ENCODE data around the gene LSS. TPM values are rescaled to one million over a fixed set of nuclear protein-coding genes. Genes with fewer than 3 reads are reported as not detected.
"Not testable (repeated sequence)": the region's sequence is repeated elsewhere in the genome, so short reads cannot be mapped to it uniquely, and the experiment has no call there.

LSS gene
- polyA plus RNA-seq, 3 donors = 22.8 to 33.3 (median 29.7) TPM

GRCh38 chr21:46188226-46189212, 40.1 kb downstream of the LSS start:
- DNase-seq (ENCODE audit: low read depth in 3 of 3, low spot score in 2 of 3) = no peak

GRCh38 chr21:46187814-46188213, 40.8 kb downstream of the LSS start:
- DNase-seq (ENCODE audit: low read depth in 3 of 3, low spot score in 2 of 3) = no peak

- DNase-seq (ENCODE audit: low read depth in 3 of 3, low spot score in 2 of 3) = no peak
Observed at GRCh38 chr21:46187261-46187660, 41.3 kb downstream of the LSS start.

- no peak for DNase-seq (ENCODE audit: low read depth in 3 of 3, low spot score in 2 of 3)
Observed at GRCh38 chr21:46185716-46186115, 42.9 kb downstream of the LSS start.

GRCh38 chr21:46184625-46185555, 43.7 kb downstream of the LSS start:
- peak; percentile 77 to 83 (median 79) for DNase-seq (ENCODE audit: low read depth in 3 of 3, low spot score in 2 of 3)

- peak; percentile 80 to 87 (median 84) for DNase-seq (ENCODE audit: low read depth in 3 of 3, low spot score in 2 of 3)
Observed at GRCh38 chr21:46183910-46184624, 44.5 kb downstream of the LSS start, which contains the start of gene SPATC1L. Gene SPATC1L, minus strand, starts transcription at chr21:46184459. Its CDS starts 1,643 bp downstream, at chr21:46182816.

GRCh38 chr21:46183337-46183909, 45.2 kb downstream of the LSS start:
- not testable (repeated sequence) for DNase-seq (ENCODE audit: low read depth in 3 of 3, low spot score in 2 of 3)

- no peak for DNase-seq (ENCODE audit: low read depth in 3 of 3, low spot score in 2 of 3)
Observed at GRCh38 chr21:46182548-46183336, 45.8 kb downstream of the LSS start.

GRCh38 chr21:46181953-46182547, 46.5 kb downstream of the LSS start:
- DNase-seq (ENCODE audit: low read depth in 3 of 3, low spot score in 2 of 3) = no peak

GRCh38 chr21:46181436-46181835, 47.1 kb downstream of the LSS start:
- DNase-seq (ENCODE audit: low read depth in 3 of 3, low spot score in 2 of 3) = no peak

GRCh38 chr21:46180778-46181391, 47.7 kb downstream of the LSS start:
- no peak for DNase-seq (ENCODE audit: low read depth in 3 of 3, low spot score in 2 of 3)

- DNase-seq (ENCODE audit: low read depth in 3 of 3, low spot score in 2 of 3) = no peak
Observed at GRCh38 chr21:46180079-46180722, 48.4 kb downstream of the LSS start.

- no peak for DNase-seq (ENCODE audit: low read depth in 3 of 3, low spot score in 2 of 3)
Observed at GRCh38 chr21:46179708-46180078, 48.9 kb downstream of the LSS start.

- no peak for DNase-seq (ENCODE audit: low read depth in 3 of 3, low spot score in 2 of 3)
Observed at GRCh38 chr21:46178961-46179360, 49.6 kb downstream of the LSS start.

GRCh38 chr21:46176443-46177129, 52.0 kb downstream of the LSS start:
- not testable (repeated sequence) for DNase-seq (ENCODE audit: low read depth in 3 of 3, low spot score in 2 of 3)

GRCh38 chr21:46173573-46173972, 55.0 kb downstream of the LSS start:
- DNase-seq (ENCODE audit: low read depth in 3 of 3, low spot score in 2 of 3) = no peak

GRCh38 chr21:46172863-46173528, 55.6 kb downstream of the LSS start:
- DNase-seq (ENCODE audit: low read depth in 3 of 3, low spot score in 2 of 3) = no peak

Data from right renal cortex interstitium (tissue), 3 donors.